HUES48 (cell line): ENCODE measurements around the gene HYPK.
"Not testable (repeated sequence)": the region's sequence is repeated elsewhere in the genome, so short reads cannot be mapped to it uniquely, and the experiment has no call there.

Experiments
- H3K27ac ChIP-seq: one replicate; pipeline ENCODE4 v1.7.0; 2013; ENCODE audit warnings: low read depth, low read length, inconsistent platforms
- H3K27me3 ChIP-seq: 2 replicates; pipeline ENCODE4 v1.6.1; 2013; ENCODE audit warnings: mild to moderate bottlenecking, low read length; ENCODE audit not compliant: control insufficient read depth, insufficient read depth
- H3K36me3 ChIP-seq: 2 replicates; pipeline ENCODE4 v1.6.1; 2013; ENCODE audit warnings: low read length; ENCODE audit not compliant: control insufficient read depth, insufficient read depth
- H3K4me1 ChIP-seq: 2 replicates; pipeline ENCODE4 v1.6.1; 2013; ENCODE audit warnings: mild to moderate bottlenecking, low read length; ENCODE audit not compliant: control insufficient read depth, insufficient read depth
- H3K4me3 ChIP-seq: 2 replicates; pipeline ENCODE4 v1.5.1; 2013; ENCODE audit warnings: mild to moderate bottlenecking, low read depth, low read length
- H3K9ac ChIP-seq: 2 replicates; pipeline ENCODE4 v1.6.1; 2013; ENCODE audit warnings: mild to moderate bottlenecking, low read depth, low read length, moderate library complexity
- H3K9me3 ChIP-seq: 2 replicates; pipeline ENCODE4 v1.6.1; 2013; ENCODE audit warnings: low read length; ENCODE audit not compliant: control insufficient read depth, insufficient read depth

The HYPK gene

GRCh38 chr15:43826029-43826507 lies 25.7 kb downstream of the HYPK start:
- no peak overlapping the region for H3K27ac ChIP-seq
- H3K4me1 ChIP-seq = no peaks in the 10 kb centered on the region
- H3K4me3 ChIP-seq = no peak overlapping the region
- no peak overlapping the region for H3K9ac ChIP-seq
- peaks cover 15% of the 10 kb centered on the region; the same call in 1 of the 2 replicates for H3K36me3 ChIP-seq
- no peaks in the 10 kb centered on the region; the same call in 1 of the 2 replicates for H3K27me3 ChIP-seq
- no peaks in the 10 kb centered on the region for H3K9me3 ChIP-seq

GRCh38 chr15:43826508-43827341 lies 26.3 kb downstream of the HYPK start, which contains the start of gene WDR76:
WDR76 (plus strand) TSS chr15:43827002; CDS start chr15:43827033, 31 bp downstream.
- H3K27me3 ChIP-seq = no peaks in the 10 kb centered on the region; the same call in 1 of the 2 replicates
- H3K27ac ChIP-seq = peak within 1 kb of the TSS; percentile 53
- no peaks in the 10 kb centered on the region for H3K9me3 ChIP-seq
- peak within 1 kb of the TSS; percentile 86 for H3K9ac ChIP-seq
- peak within 1 kb of the TSS; percentile 81 for H3K4me3 ChIP-seq
- H3K36me3 ChIP-seq = peaks cover 15% of the 10 kb centered on the region; the same call in 1 of the 2 replicates
- H3K4me1 ChIP-seq = no peaks in the 10 kb centered on the region

- Histone ChIP-seq H3K9ac (no peak overlapping the region), H3K27me3 (no peaks in the 10 kb centered on the region; the same call in 1 of the 2 replicates), H3K27ac (no peak overlapping the region), H3K4me3 (0 out of 2 replicates have a peak overlapping the region, but pooled peaks have one; percentile 81), H3K4me1 (no peaks in the 10 kb centered on the region), H3K36me3 (peaks cover 10% of the 10 kb centered on the region; the same call in 1 of the 2 replicates), H3K9me3 (no peaks in the 10 kb centered on the region)
These were observed 27.8 kb downstream of the HYPK start for GRCh38 chr15:43828061-43828657.

GRCh38 chr15:43829951-43830540 lies 29.6 kb downstream of the HYPK start:
- H3K36me3 ChIP-seq = peaks cover 15% of the 10 kb centered on the region
- not testable (repeated sequence) for H3K4me3 ChIP-seq, H3K27me3 ChIP-seq, H3K9ac ChIP-seq, H3K4me1 ChIP-seq, H3K27ac ChIP-seq, H3K9me3 ChIP-seq

- not testable (repeated sequence) for H3K27ac ChIP-seq, H3K9me3 ChIP-seq, H3K4me1 ChIP-seq, H3K27me3 ChIP-seq, H3K9ac ChIP-seq, H3K4me3 ChIP-seq
- peaks cover 21% of the 10 kb centered on the region for H3K36me3 ChIP-seq
These were observed 30.4 kb downstream of the HYPK start for GRCh38 chr15:43830691-43831275.

- H3K4me3 ChIP-seq, H3K9me3 ChIP-seq, H3K27ac ChIP-seq, H3K9ac ChIP-seq, H3K4me1 ChIP-seq, H3K27me3 ChIP-seq: not testable (repeated sequence)
- H3K36me3 ChIP-seq = peaks cover 29% of the 10 kb centered on the region
These were observed 31.2 kb downstream of the HYPK start for GRCh38 chr15:43831519-43832052.

- H3K4me3 ChIP-seq, H3K9ac ChIP-seq, H3K27ac ChIP-seq, H3K9me3 ChIP-seq, H3K4me1 ChIP-seq, H3K27me3 ChIP-seq: not testable (repeated sequence)
- H3K36me3 ChIP-seq = peaks cover 32% of the 10 kb centered on the region
These were observed 32.1 kb downstream of the HYPK start for GRCh38 chr15:43832485-43832884.

- Histone ChIP-seq H3K4me3 (no peak overlapping the region), H3K4me1 (no peaks in the 10 kb centered on the region), H3K27me3 (no peaks in the 10 kb centered on the region), H3K36me3 (peaks cover 45% of the 10 kb centered on the region), H3K9ac (no peak overlapping the region), H3K27ac (no peak overlapping the region), H3K9me3 (no peaks in the 10 kb centered on the region)
These were observed 45.0 kb downstream of the HYPK start for GRCh38 chr15:43845421-43845820.

GRCh38 chr15:43851251-43851650 lies 50.9 kb downstream of the HYPK start:
- Histone ChIP-seq H3K4me3 (no peak overlapping the region), H3K36me3 (peaks cover 47% of the 10 kb centered on the region), H3K27me3 (no peaks in the 10 kb centered on the region), H3K27ac (no peak overlapping the region), H3K9me3 (no peaks in the 10 kb centered on the region), H3K9ac (no peak overlapping the region), H3K4me1 (no peaks in the 10 kb centered on the region)

- no peak overlapping the region for H3K27ac ChIP-seq
- no peaks in the 10 kb centered on the region for H3K27me3 ChIP-seq
- no peak overlapping the region for H3K4me3 ChIP-seq
- H3K36me3 ChIP-seq = peaks cover 49% of the 10 kb centered on the region
- H3K9ac ChIP-seq = no peak overlapping the region
- no peaks in the 10 kb centered on the region for H3K9me3 ChIP-seq
- H3K4me1 ChIP-seq = no peaks in the 10 kb centered on the region
These were observed 52.2 kb downstream of the HYPK start for GRCh38 chr15:43852607-43853006.
